Stimulated activated CD8-positive, alpha-beta memory T cell treated with anti-CD3 and anti-CD28 coated beads, Interleukin-2, amount 100 ng/mL, for 48 hours (primary cell): ENCODE results near the gene RPL26.
"Not testable (repeated sequence)": the region's sequence is repeated elsewhere in the genome, so short reads cannot be mapped to it uniquely, and the experiment has no call there.

Experiments used
- DNase-seq, 2 donors: peaks; one replicate each; pipeline ENCODE4 v3.0.0-alpha.2; 2020; ENCODE audit warnings: low read depth in 2 of 2

Gene RPL26

GRCh38 chr17:8394497-8394896, 11.5 kb upstream of the RPL26 start:
- DNase-seq: not testable (repeated sequence)

- DNase-seq: no peak
Observed at GRCh38 chr17:8393470-8394231, 10.7 kb upstream of the RPL26 start.

DNA sequence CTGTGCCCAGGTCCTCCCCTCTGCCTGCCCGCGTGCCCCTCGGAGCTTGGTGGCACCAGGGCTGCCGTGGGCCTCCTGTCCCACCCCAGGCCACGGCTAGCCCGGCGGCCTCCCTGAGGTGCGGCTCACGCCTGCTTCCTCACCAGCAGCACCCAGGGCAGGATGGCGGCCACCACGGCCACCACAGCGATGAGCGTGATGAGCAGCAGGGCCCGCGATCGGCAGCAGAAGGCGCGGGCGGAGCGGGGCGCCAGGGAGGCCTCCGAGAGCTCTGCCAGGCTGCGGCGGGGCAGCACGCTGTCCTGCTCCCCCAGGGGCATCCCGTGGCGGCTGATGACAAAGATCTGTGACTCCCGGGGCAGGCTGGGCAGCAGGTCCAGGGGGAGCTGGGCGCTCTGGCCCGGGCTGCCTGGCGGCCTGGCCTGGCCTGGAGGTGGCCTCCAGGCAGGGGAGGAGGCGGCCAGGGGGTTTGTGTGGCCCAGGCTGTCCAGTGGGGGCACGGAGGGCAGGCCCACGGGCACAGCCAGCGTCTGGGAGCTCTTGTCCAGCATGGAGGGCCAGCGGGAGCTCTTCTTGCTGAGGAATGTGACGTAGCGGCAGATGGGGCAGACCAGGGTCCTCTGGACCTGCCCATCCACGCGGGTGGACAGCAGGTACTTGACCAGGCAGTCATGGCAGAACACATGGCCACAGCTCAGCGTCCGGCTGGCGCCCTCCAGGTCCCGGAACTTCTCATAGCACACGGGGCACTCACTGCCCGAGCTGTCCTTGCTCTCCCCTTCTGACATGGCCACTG, 9.9 kb upstream of the RPL26 start:
- no peak for DNase-seq

DNA sequence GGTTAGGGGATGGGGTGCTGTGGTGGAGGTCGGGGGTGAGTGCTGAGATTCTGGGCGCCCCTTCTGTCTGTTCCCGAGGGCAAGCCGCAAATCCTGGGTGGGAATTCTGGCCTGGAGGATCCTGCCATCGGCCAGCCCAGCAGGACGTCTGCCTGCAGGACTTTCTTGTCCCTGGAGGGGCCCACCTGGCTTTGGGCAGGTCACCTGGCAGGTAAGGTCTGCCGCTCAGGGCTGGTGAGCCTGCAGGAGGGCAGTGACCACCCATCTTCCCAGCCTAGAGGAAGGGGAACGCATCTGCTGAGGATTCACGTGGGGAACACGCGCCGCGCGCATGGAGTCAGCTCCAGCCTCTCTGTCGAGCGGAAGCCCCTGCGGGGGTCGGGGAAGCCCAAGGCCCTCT, 9.3 kb upstream of the RPL26 start:
- DNase-seq: no peak

- no peak for DNase-seq
Observed at GRCh38 chr17:8391711-8392110, 8.7 kb upstream of the RPL26 start.

GRCh38 chr17:8387914-8388651, 5.1 kb upstream of the RPL26 start:
- no peak for DNase-seq

DNA sequence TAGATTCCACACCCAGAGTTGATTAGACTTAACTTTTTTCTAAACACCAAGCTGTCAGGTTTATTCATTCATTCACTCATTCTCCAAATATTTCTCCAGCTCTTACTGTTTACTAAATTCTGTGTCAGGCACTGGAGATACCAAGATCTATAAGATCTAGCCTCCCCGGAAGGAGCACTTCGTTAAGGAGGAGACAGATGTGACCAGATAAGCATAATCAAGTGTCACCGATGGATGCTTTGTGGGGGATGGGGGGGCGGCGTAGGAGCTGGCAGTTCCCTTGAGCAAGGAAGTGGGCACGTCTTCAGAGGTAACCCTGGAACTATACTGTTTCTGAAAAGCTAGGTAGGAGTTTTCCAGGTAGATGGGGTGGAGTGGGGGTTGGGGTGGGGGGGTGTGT, 3.8 kb upstream of the RPL26 start:
- no peak for DNase-seq

DNA sequence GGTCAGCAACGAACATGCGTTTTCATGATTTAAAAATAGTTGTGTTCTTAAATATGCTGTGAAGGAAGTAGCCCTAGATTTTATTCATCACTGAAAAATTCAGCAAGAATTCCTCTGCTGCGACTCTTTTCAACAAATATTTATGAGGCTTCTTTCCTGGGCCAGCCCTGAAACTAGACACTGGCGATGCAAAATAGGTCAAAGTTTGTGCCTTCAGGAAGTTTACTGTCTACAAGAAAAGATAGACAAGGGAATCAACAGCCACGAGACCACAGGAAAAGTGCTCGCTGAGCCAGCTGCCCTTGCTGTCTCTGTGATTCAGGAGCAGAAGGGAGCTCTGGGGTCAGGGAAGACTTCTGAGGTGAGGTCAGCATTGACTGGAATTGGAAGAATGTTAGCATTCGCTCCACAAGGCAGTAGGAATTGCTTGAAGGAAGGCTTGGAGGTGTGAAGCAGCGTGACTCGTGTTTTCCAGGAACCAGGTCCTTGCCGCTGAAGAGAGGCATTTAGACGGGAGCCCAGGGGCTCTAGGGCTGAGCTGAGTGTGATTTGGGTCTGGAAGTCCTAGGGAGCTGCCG, 1.9 kb upstream of the RPL26 start:
- DNase-seq: no peak

DNA sequence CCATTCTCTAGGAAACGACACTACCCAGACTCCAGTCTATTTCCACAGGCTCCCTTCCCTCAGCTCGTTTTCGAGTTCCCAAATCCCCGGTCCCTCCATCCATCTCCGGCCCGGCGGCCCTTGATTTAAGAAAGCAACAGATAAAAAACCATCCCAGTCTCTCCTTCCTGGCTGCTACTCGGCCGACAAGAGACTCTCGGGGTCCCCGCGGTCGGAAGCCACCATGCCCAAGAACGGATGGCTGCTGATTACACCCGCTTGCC, 182 bp downstream of the RPL26 start:
- DNase-seq: no peak

DNA sequence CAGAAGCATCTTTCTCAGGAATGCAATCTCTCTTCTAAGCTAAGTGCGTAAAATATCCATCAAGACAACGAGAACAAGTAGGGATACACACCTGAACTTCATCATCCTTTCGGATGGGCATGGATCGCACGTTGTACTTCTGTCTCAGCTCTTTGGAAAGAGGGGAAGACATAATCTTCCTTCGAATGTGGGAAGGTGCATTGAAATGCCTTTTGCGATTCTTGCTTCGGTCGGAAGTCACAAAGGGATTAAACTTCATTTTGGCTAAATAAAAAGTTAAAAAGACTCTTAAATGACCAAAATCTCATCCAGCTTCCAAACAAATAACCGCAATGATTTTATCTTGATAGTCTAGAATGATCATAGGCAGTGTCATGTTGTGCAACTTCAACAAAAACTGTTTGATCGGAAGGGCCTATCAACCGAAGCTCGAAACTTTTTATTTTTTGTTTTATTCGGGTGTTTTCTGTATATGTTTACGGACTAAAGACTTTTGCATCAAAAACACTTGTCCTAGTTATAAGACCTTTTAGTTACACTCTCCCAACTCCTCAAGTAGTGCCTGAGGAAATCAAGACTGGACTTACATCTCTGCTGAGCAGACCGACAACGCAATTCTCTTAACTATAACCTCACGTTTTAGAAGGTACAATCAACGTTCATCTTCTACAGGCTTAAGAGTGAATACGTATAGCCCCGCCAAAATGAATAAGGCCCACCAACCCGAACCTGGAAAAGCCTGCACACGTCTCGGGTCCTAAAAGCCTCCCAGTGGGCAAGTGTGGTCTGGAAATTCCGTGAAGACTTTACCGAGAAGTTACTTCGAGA, 727 bp downstream of the RPL26 start:
- no peak for DNase-seq

DNA sequence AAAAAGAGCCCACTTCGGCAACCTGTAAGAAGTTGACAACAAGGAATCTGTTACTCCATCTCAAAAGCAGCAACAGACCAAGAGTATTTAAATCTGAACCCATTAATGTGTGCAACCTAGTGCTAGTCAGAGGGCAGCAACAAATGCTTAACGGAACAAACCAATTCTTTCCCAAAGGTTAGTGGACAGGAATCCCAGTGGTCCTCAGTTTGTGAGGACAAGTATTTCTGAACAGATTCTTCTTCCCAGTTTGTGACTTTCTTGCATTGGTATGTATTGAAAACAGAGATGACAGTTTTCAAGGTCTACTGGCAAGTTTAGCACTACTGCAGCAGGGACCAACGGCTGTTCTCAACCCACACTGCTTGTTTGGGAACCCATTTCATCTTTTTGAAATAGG, 2.9 kb downstream of the RPL26 start:
- no peak for DNase-seq

DNA sequence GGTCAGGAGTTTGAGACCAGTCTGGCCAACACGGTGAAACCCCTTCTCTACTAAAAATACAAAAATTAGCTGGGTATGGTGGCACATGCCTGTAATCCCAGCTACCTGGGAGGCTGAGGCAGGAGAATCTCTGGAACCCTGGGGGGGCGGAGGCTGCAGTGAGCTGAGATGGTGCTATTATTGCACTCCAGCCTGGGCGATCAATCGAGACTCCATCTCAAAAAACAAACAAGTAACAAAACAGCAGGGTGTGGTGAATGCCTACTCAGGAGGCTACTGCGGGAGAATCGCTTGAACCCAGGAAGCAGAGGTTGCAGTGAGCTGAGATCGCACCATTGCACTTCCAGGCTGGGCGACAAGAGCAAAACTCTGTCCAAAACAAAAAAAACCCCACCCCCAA, 4.9 kb downstream of the RPL26 start:
- DNase-seq: not testable (repeated sequence)

- no peak for DNase-seq
Observed at GRCh38 chr17:8377422-8377821, 5.6 kb downstream of the RPL26 start.

GRCh38 chr17:8376271-8377067, 6.5 kb downstream of the RPL26 start, which contains the start of gene KRABD2:
TSS of gene KRABD2 (minus strand) at chr17:8376704.
- peak; percentile 89 to 90 for DNase-seq

GRCh38 chr17:8375738-8376259, 7.2 kb downstream of the RPL26 start:
- DNase-seq: no peak

GRCh38 chr17:8373856-8374255, 9.1 kb downstream of the RPL26 start:
- DNase-seq: not testable (repeated sequence)

DNA sequence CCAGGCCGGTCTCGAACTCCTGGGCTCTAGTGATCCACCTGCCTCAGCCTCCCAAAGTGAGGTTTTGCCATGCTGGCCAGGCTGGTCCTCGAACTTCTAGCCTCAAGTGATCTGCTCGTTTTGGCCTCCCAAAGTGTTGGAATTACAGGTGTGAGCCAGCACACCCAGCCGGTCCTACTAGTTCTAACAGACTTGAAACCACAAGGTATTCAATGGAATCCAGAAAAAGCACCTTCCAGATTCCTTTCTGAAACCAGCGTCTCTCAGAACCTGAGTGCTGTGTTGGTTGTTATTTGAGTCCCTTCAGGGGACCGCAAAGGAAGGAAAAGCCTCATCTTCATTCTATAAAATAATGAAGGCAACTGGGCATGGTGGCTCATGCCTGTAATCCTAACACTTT, 10.6 kb downstream of the RPL26 start:
- DNase-seq: no peak

DNA sequence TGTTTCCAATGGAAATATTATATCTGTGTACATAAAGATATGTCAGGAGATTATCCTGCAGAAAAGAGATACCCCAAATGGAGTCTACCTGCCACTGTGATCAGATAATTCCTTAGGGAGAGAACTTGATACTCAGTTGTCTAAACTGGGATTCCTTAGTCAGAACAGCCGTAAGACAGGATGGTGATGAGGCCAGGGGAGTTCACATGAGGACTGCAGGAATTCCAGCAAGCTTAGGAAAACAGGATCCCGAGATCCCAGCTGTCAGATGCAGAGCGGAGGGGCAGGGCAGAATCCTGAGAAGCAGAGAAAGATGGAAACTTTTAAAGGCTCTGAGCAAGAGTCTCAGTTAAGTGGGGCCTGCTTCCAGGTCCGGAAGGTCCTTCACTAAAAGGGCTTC, 11.2 kb downstream of the RPL26 start:
- no peak for DNase-seq

GRCh38 chr17:8369944-8370343, 13.0 kb downstream of the RPL26 start:
- DNase-seq: no peak

GRCh38 chr17:8368193-8368592, 14.8 kb downstream of the RPL26 start:
- DNase-seq: no peak
